Smooth muscle cell of the brain vasculature (primary cell): ENCODE results near the gene CANT1.
"Not testable (repeated sequence)": the region's sequence is repeated elsewhere in the genome, so short reads cannot be mapped to it uniquely, and the experiment has no call there.

Experiments used
- DNase-seq: peaks from one replicate; pipeline ENCODE4 v3.0.0-alpha.2; 2012; ENCODE audit warnings: low read depth, low spot score

Gene CANT1

DNA sequence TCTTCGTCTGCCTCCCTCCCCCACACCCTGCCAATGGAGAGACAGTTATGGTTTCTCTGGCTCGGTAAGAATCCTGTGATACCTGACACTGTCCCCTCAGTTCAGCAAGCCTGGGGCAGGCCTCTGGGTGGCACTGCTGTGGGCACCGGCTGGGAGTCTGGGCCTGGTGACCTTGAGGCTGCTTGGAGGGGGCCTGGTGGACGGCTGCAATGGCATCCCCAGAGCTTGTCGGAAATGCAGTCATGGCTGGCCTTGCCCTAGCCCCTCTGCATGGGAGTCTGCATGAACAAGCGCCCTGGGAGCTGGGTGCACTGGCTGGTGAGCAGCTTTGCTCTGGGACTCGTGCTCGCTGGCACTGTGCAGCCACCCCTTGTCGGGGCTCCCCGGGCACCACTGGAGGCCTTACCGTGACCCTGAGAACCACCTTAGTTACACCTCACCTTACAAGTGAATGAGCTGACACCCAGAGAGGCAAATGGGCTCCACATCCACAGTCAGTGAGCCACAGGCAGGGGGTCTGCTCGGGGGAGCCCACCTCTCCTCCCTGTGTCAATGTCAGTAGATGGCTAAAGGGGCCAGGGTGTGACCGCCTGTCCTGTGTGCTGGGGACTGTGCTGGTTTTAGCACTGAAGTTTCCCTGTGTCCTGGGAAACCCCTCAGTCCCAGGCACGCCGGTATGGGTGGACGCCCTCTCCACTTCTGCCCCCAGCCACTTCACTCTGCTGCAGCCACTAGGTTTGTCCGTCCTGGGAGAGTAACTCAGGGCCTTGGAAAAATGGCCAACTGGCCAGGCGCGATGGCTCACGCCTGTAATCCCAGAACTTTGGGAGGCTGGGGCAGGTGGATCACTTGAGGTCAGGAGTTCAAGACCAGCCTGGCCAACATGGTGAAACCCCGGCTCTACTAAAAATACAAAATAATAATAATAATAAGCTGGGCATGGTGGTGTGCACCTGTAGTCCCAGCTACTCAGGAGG is 31.3 kb downstream of the CANT1 start:
- no peak for DNase-seq

DNA sequence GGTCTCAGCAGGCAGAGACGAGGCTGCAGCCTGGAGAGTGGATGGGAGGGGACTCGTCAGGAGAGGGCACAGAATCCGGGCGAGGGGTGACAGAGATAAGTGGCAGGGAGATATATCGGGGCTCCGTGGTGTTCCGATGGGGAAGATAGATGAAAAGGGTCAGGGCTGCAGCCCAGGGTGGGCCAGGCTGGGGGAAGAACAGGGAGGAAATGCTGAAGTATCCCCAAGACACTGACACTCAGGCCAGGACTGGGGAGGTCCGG is 32.0 kb downstream of the CANT1 start:
- no peak for DNase-seq

DNA sequence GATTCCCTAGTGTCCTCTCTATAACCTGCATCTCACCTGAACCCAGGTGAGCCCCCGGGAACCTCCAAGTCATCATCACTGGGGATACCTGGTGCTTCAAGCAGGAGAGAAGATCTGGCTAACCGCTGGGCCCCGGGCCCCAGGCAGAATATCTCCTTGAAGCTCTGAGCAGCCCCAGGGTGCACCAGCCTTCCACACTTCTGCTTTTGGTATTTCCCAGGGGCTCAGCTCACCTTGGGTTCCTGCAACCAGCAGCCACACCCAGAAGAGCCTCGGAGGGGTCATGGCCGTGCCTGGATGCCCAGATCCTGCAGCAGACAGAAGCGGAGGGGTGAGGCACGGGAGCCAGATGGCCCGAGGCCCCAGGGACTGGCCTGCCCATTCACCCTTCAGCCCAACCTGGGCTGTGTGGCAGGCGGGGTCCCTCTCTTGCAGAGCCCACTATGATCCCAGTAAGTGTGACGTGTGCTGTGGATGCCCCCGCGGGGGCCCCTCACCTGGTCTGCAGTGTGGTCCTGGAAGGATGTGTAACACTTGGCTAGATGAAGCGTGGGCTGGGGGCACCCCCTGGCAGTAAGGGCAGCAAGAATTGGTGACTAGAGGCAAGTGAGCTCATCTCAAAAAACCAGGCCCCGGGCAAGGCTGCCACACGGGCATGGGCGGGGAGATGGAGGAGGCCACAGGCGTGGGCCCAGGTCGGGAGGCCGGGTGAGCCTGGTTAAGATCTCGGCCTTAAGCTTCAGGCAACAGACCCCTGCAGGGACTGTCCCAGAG is 32.5 kb downstream of the CANT1 start:
- no peak for DNase-seq

DNA sequence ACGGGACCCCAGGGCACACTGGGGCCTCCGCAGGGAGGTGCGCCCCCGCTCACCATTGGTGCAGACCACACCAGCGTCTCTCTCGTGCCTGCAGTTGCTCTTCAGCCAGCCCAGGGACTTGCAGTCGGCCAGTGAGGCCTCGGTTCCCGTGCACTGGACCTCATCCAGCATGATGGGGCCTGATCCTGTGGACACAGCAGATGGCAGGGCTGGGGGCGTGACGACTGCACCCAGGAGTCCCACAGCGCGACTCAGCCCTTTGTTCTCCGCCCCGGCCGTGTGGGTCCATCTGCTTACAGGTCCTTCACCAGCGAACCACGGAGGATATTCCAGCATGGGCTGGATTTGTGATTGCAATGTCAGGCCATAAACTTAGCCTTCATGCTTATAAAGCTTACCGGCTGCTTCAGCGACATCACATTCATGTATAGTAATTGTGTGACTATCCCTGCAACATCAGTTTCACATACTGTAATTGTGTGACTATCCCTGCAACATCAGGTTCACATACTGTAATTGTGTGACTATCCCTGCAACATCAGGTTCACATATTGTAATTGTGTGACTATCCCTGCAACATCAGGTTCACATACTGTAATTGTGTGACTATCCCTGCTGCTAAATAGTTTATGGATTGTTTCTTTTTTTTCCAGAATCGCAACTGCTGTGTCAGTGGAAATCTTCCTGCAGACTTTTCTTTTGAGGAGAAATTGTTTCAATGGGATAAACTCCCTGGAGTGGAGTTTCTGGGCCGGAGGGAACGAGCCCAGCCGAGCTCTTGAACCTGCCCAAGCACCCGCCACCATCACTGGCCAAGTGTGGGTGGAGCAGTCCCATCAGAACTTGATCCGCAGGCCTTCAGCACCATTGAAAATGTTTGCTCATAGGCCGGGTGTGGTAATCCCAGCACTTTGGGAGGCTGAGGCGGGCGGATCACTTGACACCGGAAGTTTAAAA is 34.7 kb downstream of the CANT1 start:
- DNase-seq, result no peak

DNA sequence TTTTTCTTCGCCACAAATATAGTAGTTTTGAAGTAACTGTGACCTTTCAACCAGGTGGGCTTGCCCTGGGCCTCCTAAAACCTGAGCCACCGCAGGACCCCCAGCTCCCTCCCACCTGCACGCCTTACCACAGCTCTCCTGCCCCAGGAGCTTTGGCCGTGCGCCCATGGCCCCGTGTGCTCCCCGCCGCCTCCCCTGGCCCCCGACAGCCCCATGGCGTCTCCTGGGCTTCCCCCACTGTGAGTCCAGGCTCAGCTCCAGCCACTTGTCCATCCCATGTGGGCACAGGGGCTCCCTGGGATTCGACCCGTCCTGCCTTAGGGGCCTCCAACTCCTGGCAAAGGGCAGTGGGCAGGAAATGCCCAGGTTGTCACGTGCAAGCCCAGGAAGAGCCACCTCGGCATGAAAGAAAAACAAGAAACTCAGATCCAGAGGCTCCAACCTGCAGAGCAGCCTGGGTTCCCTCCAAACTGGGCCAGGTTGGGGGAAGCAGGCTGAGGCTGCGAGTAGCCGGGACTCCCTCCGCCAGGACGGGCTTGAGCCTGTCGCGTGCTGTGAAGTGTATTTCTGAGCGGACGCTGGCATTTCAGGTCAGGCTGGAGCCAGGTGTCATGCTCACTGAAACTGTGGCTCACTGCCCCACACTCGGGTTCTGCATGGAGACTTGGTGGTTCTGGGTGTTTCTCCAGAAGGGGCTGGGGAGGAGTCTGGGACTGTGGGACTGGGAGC is 35.6 kb downstream of the CANT1 start:
- no peak for DNase-seq

DNA sequence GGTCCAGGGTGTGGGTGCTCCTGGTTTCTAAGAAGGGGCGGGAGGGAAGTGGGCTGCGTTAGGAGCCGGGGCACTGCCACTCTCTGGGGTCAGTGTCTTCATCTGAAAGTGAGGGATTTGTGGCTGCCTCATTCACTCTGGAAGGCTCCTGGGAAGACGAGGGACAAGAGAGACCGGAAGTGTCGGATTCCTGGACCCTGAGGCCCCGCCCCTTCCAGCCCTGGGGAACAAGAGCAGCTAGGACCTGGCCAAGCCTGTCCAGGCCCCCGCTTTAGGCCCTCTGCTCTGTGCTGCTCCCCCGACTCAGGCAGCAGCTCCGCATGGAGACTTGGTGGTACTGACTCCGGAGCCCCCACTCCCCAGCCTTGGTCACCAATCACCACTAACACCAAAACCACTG is 36.4 kb downstream of the CANT1 start:
- no peak for DNase-seq

DNA sequence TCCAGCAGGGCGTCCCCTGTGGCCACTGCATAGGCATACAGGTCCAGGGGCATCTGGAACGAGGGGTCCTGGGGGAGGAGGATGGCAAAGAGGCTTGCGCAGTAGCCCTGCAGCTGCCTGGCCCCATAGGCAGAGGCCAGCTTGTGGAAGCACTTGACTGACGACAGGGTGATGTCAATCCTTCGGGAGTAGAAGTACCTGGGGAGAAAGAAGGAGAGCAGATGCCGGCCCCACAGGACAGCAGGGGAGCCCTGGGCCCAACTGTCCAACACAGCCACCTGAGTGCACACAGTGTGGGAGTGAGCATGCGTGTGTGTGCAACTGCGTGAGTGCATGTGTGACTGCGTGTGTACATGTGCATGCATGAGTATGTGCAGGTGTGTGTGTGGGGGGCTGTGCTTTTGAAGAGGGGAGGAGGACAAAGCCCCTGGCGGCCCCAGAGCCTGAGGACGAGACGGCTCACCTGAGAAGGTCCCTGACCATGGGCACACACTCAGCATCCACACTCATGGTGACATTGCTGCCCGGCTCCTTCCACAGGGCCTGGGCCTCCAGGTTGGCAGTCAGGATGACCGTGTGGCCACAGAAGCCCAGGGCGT is 37.0 kb downstream of the CANT1 start:
- no peak for DNase-seq

DNA sequence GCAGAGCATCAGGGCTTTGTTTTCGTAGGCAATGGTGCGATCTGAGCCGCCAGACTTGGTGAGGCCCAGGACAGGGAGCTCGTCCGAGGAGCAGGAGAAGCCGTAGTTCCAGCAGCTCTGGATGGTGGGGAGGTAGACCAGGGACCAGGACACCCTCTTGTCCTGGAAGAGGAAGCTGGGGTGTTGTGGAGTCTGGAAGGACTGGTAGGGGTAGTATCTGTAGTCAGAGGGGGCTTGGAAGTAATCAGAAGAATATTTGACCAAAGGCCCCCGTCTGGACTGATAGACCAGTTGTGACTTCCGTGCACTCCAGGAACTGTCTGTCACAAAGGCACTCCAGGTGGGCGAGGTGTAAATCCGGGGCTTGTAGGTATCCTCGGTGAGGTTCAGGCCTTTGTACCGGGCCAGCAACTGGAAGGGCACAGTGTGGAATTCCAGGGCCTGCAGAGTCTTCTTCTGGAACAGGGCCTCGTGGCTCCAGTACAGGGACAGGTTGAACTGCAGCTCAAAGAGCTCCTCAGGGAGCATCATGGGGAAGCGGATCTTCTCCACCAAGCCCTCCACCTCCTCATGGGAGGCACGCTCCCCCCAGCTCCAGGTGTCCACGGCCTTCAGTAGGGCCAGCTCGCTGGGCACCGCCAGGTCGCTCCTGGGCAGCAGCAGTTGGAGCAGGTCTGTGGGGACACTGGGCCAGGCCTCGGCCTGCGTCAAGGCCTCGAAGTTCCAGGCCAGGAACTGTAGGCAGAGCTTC is 37.6 kb downstream of the CANT1 start:
- no peak for DNase-seq

DNA sequence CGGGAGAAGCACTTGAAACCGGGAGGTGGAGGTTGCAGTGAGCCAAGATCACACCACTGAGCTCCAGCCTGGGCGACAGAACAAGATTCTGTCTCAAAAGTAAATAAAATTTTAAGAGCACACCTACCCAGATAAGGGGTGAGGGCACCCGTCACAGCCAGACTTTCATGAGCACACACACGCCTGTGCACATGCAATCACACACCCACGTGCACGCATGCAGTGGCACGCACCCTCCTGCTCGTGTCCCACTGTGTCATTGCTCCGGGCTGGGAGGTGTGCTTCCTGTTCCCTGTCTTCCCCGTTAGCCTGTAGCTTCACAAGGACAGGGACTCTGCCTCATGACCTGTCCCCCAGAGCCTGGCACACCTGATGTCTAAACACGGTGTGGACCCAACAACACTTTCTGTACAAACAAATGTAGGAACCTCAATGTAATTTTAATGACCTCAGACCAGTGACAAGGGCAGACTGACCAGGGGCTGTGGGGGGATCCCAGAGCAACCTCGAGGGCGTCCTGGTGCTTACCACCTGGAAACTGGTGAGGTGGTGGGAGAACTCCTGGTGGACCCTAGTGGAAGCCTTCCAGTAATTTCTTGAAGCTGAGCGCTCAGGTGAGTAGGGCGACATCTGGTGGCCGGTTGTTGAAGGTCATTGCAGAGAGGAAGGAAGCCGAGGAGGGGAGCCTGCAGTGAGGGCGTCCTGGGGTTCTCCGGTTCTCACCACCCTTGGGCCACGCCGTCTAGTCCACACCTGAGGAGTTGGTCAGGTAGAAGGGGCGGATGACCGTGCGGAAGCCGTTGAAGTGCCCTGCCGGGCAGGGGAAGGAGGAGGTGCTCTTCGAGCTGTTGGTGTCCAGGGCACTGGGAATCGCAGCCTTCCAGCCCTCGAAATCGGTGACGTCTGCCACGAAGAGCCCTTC is 38.5 kb downstream of the CANT1 start:
- DNase-seq, result no peak

DNA sequence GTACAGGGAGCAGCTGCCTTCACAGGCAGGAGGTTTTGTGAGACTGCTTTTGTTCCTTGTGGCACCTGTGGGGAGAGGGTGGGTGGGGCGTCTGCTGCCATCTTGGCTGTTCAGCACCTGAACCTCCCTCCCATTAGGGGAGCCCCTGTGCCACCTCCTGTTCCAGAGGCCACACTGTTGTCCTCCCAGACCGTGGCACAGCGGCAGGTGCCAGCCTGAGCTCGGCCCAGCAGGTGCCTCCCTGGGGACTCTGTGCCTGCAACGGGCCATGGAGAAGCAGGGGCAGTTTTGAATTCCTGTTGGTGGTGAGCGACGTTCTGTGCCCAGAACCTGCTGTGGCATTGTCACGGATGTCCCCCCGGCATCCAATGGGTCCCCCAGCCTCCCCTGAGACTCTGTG is 39.7 kb downstream of the CANT1 start:
- DNase-seq, result no peak

DNA sequence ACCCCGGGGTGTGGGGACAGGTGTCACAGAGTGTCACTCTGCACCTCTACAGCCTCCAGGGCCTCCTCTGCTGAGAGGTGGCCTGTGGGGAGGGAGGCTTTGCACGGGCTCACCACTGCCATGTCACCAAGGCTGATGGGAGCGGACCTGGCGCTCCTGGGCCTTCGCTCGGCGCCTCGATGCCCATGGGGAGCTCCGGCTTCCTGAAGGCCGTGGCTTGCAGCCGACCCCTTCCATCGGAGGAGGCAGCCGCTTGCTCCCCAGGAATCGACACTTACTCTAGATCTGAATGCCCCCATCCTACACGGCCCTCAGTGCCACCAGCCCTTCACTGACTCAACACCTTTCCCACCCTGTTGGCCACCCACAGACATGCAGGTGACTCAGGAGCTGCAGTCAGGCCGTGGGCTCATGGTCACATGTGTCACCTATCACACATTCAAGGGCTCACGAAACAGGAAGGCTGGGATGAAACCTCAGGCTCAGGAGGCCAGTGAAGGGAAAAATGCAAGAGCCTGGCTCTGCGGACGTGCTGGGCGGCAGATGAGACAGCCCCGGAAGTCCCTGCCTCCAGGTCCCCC is 41.7 kb downstream of the CANT1 start:
- DNase-seq, result no peak

DNA sequence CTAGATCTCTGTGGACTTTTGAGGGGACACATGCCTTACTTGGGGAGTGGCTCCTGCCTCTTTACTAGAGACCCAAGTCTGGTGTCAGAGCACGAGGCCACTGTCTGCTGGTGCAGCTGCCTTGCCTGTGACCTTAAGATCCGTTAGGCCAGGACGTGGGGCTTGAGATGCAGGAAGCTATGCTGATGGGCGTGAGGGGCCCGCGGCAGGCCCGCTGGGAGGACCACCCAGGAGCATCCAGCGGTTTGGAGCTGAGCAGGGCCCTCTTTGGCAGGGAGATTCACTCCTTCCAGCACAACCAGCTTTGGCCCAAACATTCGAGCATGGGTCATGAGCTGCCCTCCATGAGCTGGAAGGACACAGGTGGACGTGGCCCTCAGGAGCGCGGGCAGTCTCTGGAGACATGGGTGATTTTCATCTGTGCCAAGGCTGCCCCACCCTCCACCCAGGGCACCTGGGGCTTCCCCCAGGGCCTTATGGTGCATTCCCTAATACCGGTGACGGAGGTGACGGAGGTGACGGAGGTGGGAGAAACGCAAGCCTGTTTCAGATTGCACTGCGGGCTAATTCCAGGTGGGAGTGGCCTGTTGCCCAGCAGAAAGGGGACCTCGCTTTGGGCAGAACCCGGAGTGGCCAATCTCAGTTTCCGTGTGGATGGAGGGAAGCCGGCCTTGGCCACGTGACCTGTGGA is 42.5 kb downstream of the CANT1 start:
- DNase-seq, result no peak

DNA sequence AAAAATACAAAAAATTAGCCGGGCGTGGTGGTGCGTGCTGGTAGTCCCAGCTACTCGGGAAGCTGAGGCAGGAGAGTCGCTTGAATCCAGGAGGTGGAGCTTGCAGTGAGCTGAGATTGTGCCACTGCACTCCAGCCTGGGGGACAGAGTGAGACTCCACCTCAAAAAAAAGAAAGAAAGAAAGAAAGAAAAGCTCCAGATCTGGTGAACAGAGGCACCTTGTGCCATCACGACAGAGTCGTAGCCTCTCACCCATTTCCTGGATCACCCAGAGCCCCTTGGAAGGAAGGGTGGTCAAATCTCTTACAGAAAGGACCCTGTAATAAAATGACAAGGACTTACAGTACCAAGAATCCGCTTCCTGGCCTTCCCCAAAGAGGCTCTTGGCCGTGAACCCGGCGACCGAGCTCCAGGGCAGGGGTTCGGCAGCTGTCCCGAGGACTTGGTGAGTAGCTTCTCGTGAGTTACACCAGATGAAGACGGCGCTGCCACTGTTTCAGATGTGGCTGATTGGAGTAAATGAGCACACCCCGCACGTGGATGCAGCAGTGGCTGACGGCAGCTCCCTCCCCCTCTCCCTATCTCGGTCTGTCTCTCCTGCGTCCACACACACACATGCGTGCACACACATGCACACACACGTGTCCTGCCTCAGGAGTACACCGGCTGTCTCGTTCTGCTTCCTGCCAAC is 43.3 kb downstream of the CANT1 start:
- DNase-seq, result no peak

DNA sequence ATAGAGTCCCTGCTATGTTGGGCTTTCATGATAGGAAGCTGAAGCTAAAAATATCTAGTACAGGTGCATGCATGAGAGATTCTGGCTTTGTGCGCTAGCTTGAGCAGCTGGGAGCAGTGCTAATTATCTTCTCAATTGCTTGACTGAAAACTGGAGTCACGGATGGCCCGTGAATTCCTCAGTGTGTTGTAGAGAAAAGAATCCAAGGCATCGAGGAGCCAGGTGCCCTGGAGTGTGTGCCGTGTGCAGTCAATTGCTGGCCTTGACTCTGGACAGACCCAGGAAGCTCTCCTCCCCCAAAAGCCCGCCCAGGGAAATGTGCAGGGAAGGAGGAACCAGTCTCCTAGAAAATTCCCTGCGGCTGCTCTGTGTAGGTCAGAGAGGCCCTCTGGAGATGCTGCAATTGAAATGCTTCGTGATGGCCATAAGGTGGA is 44.1 kb downstream of the CANT1 start:
- no peak for DNase-seq

DNA sequence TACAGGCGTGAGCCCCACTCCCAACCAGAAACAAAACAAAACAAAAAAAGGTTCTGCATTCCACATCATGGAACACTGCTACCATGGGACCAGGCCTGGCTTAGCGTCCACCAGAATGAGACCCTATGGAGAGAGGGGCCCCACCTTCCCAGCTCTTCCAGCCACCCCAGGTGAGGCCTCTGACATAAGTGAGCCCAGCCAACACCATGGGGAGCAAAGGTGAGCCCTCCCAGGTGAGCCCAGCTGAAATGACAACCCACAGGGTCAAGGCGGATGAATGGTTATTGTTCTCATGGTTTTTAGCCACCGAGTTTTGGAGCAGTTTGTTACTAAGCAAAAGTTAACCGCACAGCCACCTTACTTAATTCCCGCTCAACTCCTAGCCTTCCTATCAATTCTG is 46.2 kb downstream of the CANT1 start:
- DNase-seq, result no peak

DNA sequence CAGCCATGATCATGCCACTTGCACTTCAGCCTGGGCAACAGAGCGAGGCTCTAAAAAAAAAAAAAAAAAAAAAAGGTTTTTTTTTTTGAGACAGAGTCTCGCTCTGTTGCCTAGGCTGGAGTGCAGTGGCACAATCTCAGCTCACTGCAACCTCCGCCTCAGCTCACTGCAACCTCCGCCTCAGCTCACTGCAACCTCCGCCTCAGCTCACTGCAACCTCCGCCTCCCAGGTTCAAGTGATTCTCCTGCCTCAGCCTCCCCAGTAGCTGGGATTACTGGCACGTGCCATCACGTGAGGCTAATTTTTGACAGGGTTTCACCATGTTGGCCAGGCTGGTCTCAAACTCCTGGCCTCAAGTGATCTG is 46.6 kb downstream of the CANT1 start:
- DNase-seq, result not testable (repeated sequence)

DNA sequence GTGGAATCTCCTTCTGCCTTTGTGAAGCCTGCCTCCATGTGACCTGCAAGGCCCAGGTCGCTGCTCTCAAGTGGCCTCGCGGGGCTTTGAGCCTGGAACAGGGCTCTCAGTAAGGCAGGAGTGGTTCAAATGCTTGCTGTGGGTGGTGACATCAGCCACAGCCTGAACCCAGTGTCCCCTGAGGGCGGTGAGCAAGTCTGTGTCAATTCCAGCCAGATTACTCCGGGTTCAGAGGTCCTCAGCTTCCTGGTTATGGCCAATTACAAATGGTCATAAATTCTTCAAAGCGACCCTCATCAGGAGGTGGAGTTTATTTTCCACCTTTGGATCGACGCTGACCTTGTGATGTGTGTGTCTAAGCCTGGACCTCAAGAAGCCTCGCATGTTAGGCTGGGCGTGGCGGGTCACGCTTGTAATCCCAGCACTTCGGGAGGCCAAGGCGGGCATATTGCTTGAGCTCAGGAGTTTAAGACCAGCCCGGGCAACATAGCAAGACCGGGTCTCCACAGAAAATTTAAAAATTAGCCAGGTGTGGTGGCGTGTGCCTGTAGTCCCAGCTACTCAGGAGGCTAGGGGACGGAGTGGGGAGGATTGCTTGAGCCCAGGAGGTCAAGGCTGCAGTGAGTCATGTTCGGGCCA is 47.1 kb downstream of the CANT1 start:
- DNase-seq, result no peak
